GM23338 (cell line): Measurements from ENCODE around the gene ARMC9.

ENCODE experiments used
- CREB1 ChIP-seq: fragments of 250-450 bp; sonication (Bioruptor Pico); IDR thresholded peaks from 2 replicates; pipeline ENCODE4 v1.5.0; 2020; ENCODE audit warnings: low read depth, mild to moderate bottlenecking, moderate library complexity
- EZH2 ChIP-seq: fragments of 200-600 bp; sonication (generic); IDR thresholded peaks from one replicate; pipeline ENCODE4 v1.8.0; 2017; ENCODE audit warnings: antibody characterized with exemption, mild to moderate bottlenecking, low read depth; ENCODE audit not compliant: unreplicated experiment
- JUNB ChIP-seq: IDR thresholded peaks from one replicate; pipeline ENCODE4 v1.6.1; 2016; ENCODE audit warnings: antibody characterized with exemption; ENCODE audit not compliant: unreplicated experiment
- POLR2AphosphoS5 ChIP-seq: IDR thresholded peaks from 2 replicates; pipeline ENCODE4 v1.6.1; 2016; ENCODE audit warnings: antibody characterized with exemption, low read depth
- ZNF114 ChIP-seq: fragments of 250-450 bp; sonication (Bioruptor Pico); IDR thresholded peaks from 2 replicates; pipeline ENCODE4 v1.5.0; 2020; ENCODE audit warnings: mild to moderate bottlenecking, moderate library complexity
- TF ChIP-seq, protein P1 (sequence below), 2 experiments: fragments of 200-600 bp in 1 of 2; sonication (generic) in 1 of 2; conservative IDR thresholded peaks; 2 replicates each; pipeline versions ENCODE4 v1.5.1 to v1.6.1; 2016 to 2017; ENCODE audit warnings: antibody characterized with exemption in 2 of 2, low read depth in 2 of 2, mild to moderate bottlenecking in 2 of 2, moderate library complexity in 1 of 2
- TF ChIP-seq, protein P2 (sequence below): fragments of 250-450 bp; sonication (Bioruptor Pico); IDR thresholded peaks from 2 replicates; pipeline ENCODE4 v1.5.0; 2020; ENCODE audit warnings: mild to moderate bottlenecking, moderate library complexity

GRCh38 chr2:231290321-231291015 is 92.0 kb downstream of the ARMC9 start:
- TF ChIP-seq POLR2AphosphoS5 (no peak), EZH2 (no peak), CREB1 (CRISPR knock-in tag) (no peak), ZNF114 (CRISPR knock-in tag) (no peak), JUNB (no peak)
- TF ChIP-seq, protein P1, sequence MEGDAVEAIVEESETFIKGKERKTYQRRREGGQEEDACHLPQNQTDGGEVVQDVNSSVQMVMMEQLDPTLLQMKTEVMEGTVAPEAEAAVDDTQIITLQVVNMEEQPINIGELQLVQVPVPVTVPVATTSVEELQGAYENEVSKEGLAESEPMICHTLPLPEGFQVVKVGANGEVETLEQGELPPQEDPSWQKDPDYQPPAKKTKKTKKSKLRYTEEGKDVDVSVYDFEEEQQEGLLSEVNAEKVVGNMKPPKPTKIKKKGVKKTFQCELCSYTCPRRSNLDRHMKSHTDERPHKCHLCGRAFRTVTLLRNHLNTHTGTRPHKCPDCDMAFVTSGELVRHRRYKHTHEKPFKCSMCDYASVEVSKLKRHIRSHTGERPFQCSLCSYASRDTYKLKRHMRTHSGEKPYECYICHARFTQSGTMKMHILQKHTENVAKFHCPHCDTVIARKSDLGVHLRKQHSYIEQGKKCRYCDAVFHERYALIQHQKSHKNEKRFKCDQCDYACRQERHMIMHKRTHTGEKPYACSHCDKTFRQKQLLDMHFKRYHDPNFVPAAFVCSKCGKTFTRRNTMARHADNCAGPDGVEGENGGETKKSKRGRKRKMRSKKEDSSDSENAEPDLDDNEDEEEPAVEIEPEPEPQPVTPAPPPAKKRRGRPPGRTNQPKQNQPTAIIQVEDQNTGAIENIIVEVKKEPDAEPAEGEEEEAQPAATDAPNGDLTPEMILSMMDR (conservative IDR thresholded peaks at IDR 0.05; ENCODE audit: low read depth in 2 of 2), result no peak
- TF ChIP-seq, protein P2, sequence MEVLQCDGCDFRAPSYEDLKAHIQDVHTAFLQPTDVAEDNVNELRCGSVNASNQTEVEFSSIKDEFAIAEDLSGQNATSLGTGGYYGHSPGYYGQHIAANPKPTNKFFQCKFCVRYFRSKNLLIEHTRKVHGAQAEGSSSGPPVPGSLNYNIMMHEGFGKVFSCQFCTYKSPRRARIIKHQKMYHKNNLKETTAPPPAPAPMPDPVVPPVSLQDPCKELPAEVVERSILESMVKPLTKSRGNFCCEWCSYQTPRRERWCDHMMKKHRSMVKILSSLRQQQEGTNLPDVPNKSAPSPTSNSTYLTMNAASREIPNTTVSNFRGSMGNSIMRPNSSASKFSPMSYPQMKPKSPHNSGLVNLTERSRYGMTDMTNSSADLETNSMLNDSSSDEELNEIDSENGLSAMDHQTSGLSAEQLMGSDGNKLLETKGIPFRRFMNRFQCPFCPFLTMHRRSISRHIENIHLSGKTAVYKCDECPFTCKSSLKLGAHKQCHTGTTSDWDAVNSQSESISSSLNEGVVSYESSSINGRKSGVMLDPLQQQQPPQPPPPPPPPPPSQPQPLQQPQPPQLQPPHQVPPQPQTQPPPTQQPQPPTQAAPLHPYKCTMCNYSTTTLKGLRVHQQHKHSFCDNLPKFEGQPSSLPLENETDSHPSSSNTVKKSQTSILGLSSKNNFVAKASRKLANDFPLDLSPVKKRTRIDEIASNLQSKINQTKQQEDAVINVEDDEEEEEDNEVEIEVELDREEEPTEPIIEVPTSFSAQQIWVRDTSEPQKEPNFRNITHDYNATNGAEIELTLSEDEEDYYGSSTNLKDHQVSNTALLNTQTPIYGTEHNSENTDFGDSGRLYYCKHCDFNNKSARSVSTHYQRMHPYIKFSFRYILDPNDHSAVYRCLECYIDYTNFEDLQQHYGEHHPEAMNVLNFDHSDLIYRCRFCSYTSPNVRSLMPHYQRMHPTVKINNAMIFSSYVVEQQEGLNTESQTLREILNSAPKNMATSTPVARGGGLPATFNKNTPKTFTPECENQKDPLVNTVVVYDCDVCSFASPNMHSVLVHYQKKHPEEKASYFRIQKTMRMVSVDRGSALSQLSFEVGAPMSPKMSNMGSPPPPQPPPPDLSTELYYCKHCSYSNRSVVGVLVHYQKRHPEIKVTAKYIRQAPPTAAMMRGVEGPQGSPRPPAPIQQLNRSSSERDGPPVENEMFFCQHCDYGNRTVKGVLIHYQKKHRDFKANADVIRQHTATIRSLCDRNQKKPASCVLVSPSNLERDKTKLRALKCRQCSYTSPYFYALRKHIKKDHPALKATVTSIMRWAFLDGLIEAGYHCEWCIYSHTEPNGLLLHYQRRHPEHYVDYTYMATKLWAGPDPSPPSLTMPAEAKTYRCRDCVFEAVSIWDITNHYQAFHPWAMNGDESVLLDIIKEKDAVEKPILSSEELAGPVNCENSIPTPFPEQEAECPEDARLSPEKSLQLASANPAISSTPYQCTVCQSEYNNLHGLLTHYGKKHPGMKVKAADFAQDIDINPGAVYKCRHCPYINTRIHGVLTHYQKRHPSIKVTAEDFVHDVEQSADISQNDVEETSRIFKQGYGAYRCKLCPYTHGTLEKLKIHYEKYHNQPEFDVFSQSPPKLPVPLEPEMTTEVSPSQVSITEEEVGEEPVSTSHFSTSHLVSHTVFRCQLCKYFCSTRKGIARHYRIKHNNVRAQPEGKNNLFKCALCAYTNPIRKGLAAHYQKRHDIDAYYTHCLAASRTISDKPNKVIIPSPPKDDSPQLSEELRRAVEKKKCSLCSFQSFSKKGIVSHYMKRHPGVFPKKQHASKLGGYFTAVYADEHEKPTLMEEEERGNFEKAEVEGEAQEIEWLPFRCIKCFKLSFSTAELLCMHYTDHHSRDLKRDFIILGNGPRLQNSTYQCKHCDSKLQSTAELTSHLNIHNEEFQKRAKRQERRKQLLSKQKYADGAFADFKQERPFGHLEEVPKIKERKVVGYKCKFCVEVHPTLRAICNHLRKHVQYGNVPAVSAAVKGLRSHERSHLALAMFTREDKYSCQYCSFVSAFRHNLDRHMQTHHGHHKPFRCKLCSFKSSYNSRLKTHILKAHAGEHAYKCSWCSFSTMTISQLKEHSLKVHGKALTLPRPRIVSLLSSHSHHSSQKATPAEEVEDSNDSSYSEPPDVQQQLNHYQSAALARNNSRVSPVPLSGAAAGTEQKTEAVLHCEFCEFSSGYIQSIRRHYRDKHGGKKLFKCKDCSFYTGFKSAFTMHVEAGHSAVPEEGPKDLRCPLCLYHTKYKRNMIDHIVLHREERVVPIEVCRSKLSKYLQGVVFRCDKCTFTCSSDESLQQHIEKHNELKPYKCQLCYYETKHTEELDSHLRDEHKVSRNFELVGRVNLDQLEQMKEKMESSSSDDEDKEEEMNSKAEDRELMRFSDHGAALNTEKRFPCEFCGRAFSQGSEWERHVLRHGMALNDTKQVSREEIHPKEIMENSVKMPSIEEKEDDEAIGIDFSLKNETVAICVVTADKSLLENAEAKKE (CRISPR knock-in tag), result no peak
